Esophagus squamous epithelium (tissue), 4 donors: Measurements from ENCODE around the gene RAB30.

Experiments used
- CTCF ChIP-seq, 6 experiments: fragments of 450-650 bp in 4 of 6; fragments of 200-600 bp in 2 of 6; sonication (generic) in 2 of 6; IDR thresholded peaks; one replicate each; pipeline ENCODE4 v1.5.1; 2016 to 2019; ENCODE audit warnings: antibody characterized with exemption in 6 of 6, mild to moderate bottlenecking in 4 of 6, moderate library complexity in 4 of 6
- POLR2A ChIP-seq, 4 donors: fragments of 450-650 bp; IDR thresholded peaks; one replicate each; pipeline ENCODE4 v1.6.1; 2017; ENCODE audit warnings: antibody characterized with exemption in 4 of 4, mild to moderate bottlenecking in 4 of 4, moderate library complexity in 3 of 4

GRCh38 chr11:82932564-82932963, 139.1 kb downstream of the RAB30 start:
- TF ChIP-seq CTCF (IDR thresholded peaks at IDR 0.05) (no peak), POLR2A (IDR thresholded peaks at IDR 0.05) (no peak)
